A549 (cell line): ENCODE measurements around the gene ADAP2. TPM values are rescaled to one million over a fixed set of nuclear protein-coding genes. Genes with fewer than 3 reads are reported as not detected.
"Not testable (repeated sequence)": the region's sequence is repeated elsewhere in the genome, so short reads cannot be mapped to it uniquely, and the experiment has no call there.

Source experiments
- ATAC-seq, 2 experiments: fragments of 200-7000 bp in 1 of 2; fragments of >200 bp in 1 of 2; cut with Nextera tagmentation in 1 of 2; cut with Tn5 transposase in 1 of 2; 3 replicates each; pipeline versions ENCODE4 v1.8.0 to v1.9.1; 2018 to 2020; ENCODE audit warnings: mild to moderate bottlenecking in 1 of 2, moderate library complexity in 1 of 2
- CTCF ChIA-PET: fragments of 300-600 bp; sonication (Branson Sonifier 250); formaldehyde crosslinking; extraction: SDS; loops from one replicate; lab custom pipeline; 2021; ENCODE audit warnings: antibody characterized with exemption, inconsistent platforms; lab: Yijun Ruan, JAX
- POLR2A ChIA-PET: fragments of 350-600 bp; formaldehyde crosslinking; extraction: SDS; loops from one replicate; lab custom pipeline; 2021; ENCODE audit warnings: antibody characterized with exemption, inconsistent platforms; lab: Yijun Ruan, JAX
- DNase-seq, 2 experiments: peaks; one replicate each; pipeline versions ENCODE4 v3.0.0 to v3.0.0-alpha.2; 2011 to 2016; ENCODE audit warnings: low read depth in 1 of 2, low spot score in 1 of 2
- FAIRE-seq: peaks from 2 replicates; lab custom pipeline; 2011; peaks lifted over from hg19 to GRCh38; lab: Jason Lieb, UNC
- H3K27ac ChIP-seq, 2 experiments: fragments of >200 bp; sonication (Bioruptor Twin); formaldehyde crosslinking; 3 replicates each; pipeline ENCODE4 v1.5.1; 2016 to 2017
- H3K4me1 ChIP-seq: fragments of >200 bp; sonication (Bioruptor Twin); formaldehyde crosslinking; 3 replicates; pipeline ENCODE4 v1.6.1; 2016
- H3K4me2 ChIP-seq: fragments of >200 bp; sonication (Bioruptor Twin); formaldehyde crosslinking; 3 replicates; pipeline ENCODE4 v1.6.1; 2016
- H3K4me3 ChIP-seq: fragments of >200 bp; sonication (Bioruptor Twin); formaldehyde crosslinking; 3 replicates; pipeline ENCODE4 v1.5.1; 2016
- H3K9me3 ChIP-seq: fragments of >200 bp; sonication (Bioruptor Twin); formaldehyde crosslinking; 3 replicates; pipeline ENCODE4 v1.6.1; 2016
- BHLHE40 ChIP-seq: IDR thresholded peaks from 2 replicates; pipeline ENCODE4 v1.6.1; 2012; ENCODE audit warnings: low read depth, low read length, inconsistent platforms
- CBX8 ChIP-seq: fragments of 200-600 bp; sonication (generic); IDR thresholded peaks from 2 replicates; pipeline ENCODE4 v1.6.1; 2016
- CEBPB ChIP-seq, 2 experiments: fragments of >200 bp in 1 of 2; sonication (Bioruptor Twin) in 1 of 2; formaldehyde crosslinking in 1 of 2; IDR thresholded peaks; 2 replicates each; pipeline ENCODE4 v1.6.1; 2012 to 2016
- CHD2 ChIP-seq: fragments of 150-350 bp; IDR thresholded peaks from 2 replicates; pipeline ENCODE4 v1.6.1; 2014; ENCODE audit warnings: low read length; ENCODE audit not compliant: partially characterized antibody
- CHD4 ChIP-seq: fragments of 200-600 bp; sonication (generic); IDR thresholded peaks from 2 replicates; pipeline ENCODE4 v1.6.1; 2016; ENCODE audit warnings: antibody characterized with exemption, mild to moderate bottlenecking, borderline replicate concordance
- CTCF ChIP-seq: fragments of >200 bp; sonication (Bioruptor Twin); formaldehyde crosslinking; IDR thresholded peaks from 3 replicates; pipeline ENCODE4 v1.5.1; 2016
- E2F6 ChIP-seq: IDR thresholded peaks from 2 replicates; pipeline ENCODE4 v1.6.1; 2012; ENCODE audit warnings: low read depth, borderline replicate concordance
- FOSB ChIP-seq: fragments of 250-450 bp; sonication (Bioruptor Pico); IDR thresholded peaks from 2 replicates; pipeline ENCODE4 v1.5.0; 2020; ENCODE audit warnings: mild to moderate bottlenecking, moderate library complexity
- GATA3 ChIP-seq: IDR thresholded peaks from 2 replicates; pipeline ENCODE4 v1.6.1; 2012; ENCODE audit warnings: borderline replicate concordance
- HES2 ChIP-seq: fragments of >200 bp; sonication (Bioruptor Twin); formaldehyde crosslinking; IDR thresholded peaks from 2 replicates; pipeline ENCODE4 v1.6.1; 2016
- HEYL ChIP-seq: fragments of 250-450 bp; sonication (Bioruptor Pico); IDR thresholded peaks from 2 replicates; pipeline ENCODE4 v1.8.0; 2021; ENCODE audit warnings: mild to moderate bottlenecking, moderate library complexity
- HOXB13 ChIP-seq: fragments of 250-450 bp; sonication (Bioruptor Pico); IDR thresholded peaks from 2 replicates; pipeline ENCODE4 v1.5.0; 2020; ENCODE audit warnings: low read depth, mild to moderate bottlenecking, moderate library complexity
- HOXB5 ChIP-seq: fragments of 250-450 bp; sonication (Bioruptor Pico); IDR thresholded peaks from 2 replicates; pipeline ENCODE4 v1.5.0; 2020; ENCODE audit warnings: mild to moderate bottlenecking, moderate library complexity
- JUN ChIP-seq, 2 experiments: fragments of >200 bp; sonication (Bioruptor Twin); formaldehyde crosslinking; IDR thresholded peaks; 2 replicates in 1 of 2; 3 replicates in 1 of 2; pipeline ENCODE4 v1.6.1; 2016 to 2017
- KDM1A ChIP-seq: fragments of 200-600 bp; sonication (generic); IDR thresholded peaks from 2 replicates; pipeline ENCODE4 v1.6.1; 2016; ENCODE audit warnings: low read depth, mild to moderate bottlenecking
- MAFK ChIP-seq: fragments of 450-650 bp; IDR thresholded peaks from 2 replicates; pipeline ENCODE4 v1.6.1; 2014; ENCODE audit not compliant: partially characterized antibody
- MAZ ChIP-seq: fragments of 150-350 bp; IDR thresholded peaks from 2 replicates; pipeline ENCODE4 v1.6.1; 2014; ENCODE audit warnings: antibody characterized with exemption, low read depth, low read length, borderline replicate concordance
- MYC ChIP-seq: IDR thresholded peaks from 2 replicates; pipeline ENCODE4 v1.6.1; 2012; ENCODE audit warnings: mild to moderate bottlenecking, inconsistent platforms, low read length, improper control_type of control experiment, borderline replicate concordance
- NPAS2 ChIP-seq: fragments of 250-450 bp; sonication (Bioruptor Pico); IDR thresholded peaks from 2 replicates; pipeline ENCODE4 v1.8.0; 2022; ENCODE audit warnings: mild to moderate bottlenecking, moderate library complexity, borderline replicate concordance
- NR3C1 ChIP-seq: fragments of >200 bp; sonication (Bioruptor Twin); formaldehyde crosslinking; IDR thresholded peaks from 3 replicates; pipeline ENCODE4 v1.6.1; 2017
- PHF8 ChIP-seq: fragments of 200-600 bp; sonication (generic); IDR thresholded peaks from 2 replicates; pipeline ENCODE4 v1.6.1; 2016; ENCODE audit warnings: low read depth, mild to moderate bottlenecking, antibody characterized with exemption, moderate library complexity, borderline replicate concordance
- RAD21 ChIP-seq, 2 experiments: fragments of >200 bp in 1 of 2; sonication (Bioruptor Twin) in 1 of 2; formaldehyde crosslinking in 1 of 2; IDR thresholded peaks in 1 of 2; conservative IDR thresholded peaks in 1 of 2; 2 replicates in 1 of 2; 3 replicates in 1 of 2; pipeline ENCODE4 v1.6.1; 2012 to 2018; ENCODE audit warnings: inconsistent platforms in 1 of 2
- RFX5 ChIP-seq: fragments of 450-650 bp; IDR thresholded peaks from 2 replicates; pipeline ENCODE4 v1.7.1; 2014; ENCODE audit warnings: antibody characterized with exemption, mild to moderate bottlenecking, moderate library complexity
- TFCP2L1 ChIP-seq: fragments of 250-450 bp; sonication (Bioruptor Pico); IDR thresholded peaks from 2 replicates; pipeline ENCODE4 v1.5.0; 2021; ENCODE audit warnings: mild to moderate bottlenecking
- ZC3H11A ChIP-seq: fragments of 450-650 bp; IDR thresholded peaks from 2 replicates; pipeline ENCODE4 v1.6.1; 2014; ENCODE audit warnings: antibody characterized with exemption, mild to moderate bottlenecking
- ZFP36 ChIP-seq: fragments of 450-650 bp; IDR thresholded peaks from 2 replicates; pipeline ENCODE4 v1.6.1; 2014; ENCODE audit warnings: borderline replicate concordance; ENCODE audit not compliant: partially characterized antibody
- ZSCAN20 ChIP-seq: fragments of 250-450 bp; sonication (Bioruptor Pico); IDR thresholded peaks from 2 replicates; pipeline ENCODE4 v1.8.0; 2022; ENCODE audit warnings: mild to moderate bottlenecking, moderate library complexity
- WGBS: methylation state at CpG from one replicate; pipeline ENCODE4 v1.1.6; 2017; ENCODE audit errors: missing lambda C conversion rate; 5-methylcytosine and 5-hydroxymethylcytosine counted together
- polyA plus RNA-seq, 4 experiments: library from polyadenylated mRNA; depleted of rRNA in 3 of 4; stranded (reverse); fragments of >200 nt; fragmentation: RNase III in 1 of 4; extraction: RNeasy Plus Mini Kit Qiagen cat#74134 plus additional on column Dnase treatment in 1 of 4; gene quantifications; 2 replicates in 3 of 4; 3 replicates in 1 of 4; pipeline ENCODE4 v1.2.3, GENCODE V29; 2011 to 2017
- TF ChIP-seq, protein P1 (sequence below): IDR thresholded peaks from 2 replicates; pipeline ENCODE4 v1.6.1; 2012
- TF ChIP-seq, protein P2 (sequence below): fragments of 150-350 bp; IDR thresholded peaks from 2 replicates; pipeline ENCODE4 v1.6.1; 2014; ENCODE audit warnings: low read depth, mild to moderate bottlenecking, low read length

ADAP2 gene
- polyA plus RNA-seq, 2 of the 4 experiments (the other 2 are of a cell fraction) = 3.9 to 4.5 TPM

DNA sequence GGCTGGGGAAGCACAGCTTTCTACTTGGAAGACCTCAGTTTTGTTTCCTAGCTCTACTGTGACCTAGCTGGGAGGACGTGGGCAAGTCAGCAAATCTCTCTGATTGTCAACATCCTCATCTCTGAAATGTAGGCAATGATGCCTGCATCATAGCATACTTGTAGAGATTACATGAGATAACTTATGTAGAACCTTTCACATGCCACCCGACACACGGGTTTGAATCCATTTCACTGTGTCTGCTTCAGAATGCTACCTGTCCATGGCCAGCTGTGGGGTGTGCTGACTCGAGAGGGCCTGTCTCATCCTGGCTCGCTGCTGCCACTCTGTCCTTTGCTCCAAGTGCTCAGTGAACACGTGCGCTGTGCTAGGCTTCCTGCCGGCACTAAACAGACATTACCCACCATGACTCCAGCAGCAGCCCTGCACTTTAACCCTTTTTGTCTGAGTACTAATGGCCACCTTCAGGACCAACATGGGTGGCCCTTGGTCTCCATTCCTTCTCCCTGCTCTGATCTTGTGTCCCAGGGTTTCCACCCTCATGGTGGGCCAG lies 7.4 kb downstream of the ADAP2 start:
- H3K4me2 ChIP-seq = no peak overlapping the region
- ATAC-seq = peak; percentile 20 to 27; a peak in 2 of 6 replicates
- WGBS = 74% methylated on average over 8 of the region's 8 CpGs
- no peaks in the 10 kb centered on the region for H3K4me1 ChIP-seq
- ChIA-PET CTCF (interaction anchor here (1.4 kb wide), 1 partner anchor 12 kb away, joined by 5 read pairs; no protein-coding TSS in a partner anchor), POLR2A (interaction anchor here (0.9 kb wide), 1 partner anchor 19 kb away, joined by 3 read pairs; no protein-coding TSS in a partner anchor)
- no peak for DNase-seq
- FAIRE-seq = no peak
- H3K9me3 ChIP-seq = no peaks in the 10 kb centered on the region
- TF ChIP-seq MAZ = no peak
- no peak for TF ChIP-seq CBX8
- no peak for TF ChIP-seq CHD2
- TF ChIP-seq NPAS2 (CRISPR knock-in tag) = no peak
- no peak for TF ChIP-seq NR3C1
- no peak for TF ChIP-seq HES2
- no peak for TF ChIP-seq RAD21 (conservative IDR thresholded peaks at IDR 0.05 in 1 of 2, IDR thresholded peaks at IDR 0.05 in 1 of 2)
- no peak for TF ChIP-seq HOXB5
- no peak for TF ChIP-seq GATA3
- TF ChIP-seq ZFP36 = no peak
- no peak for TF ChIP-seq CTCF
- TF ChIP-seq BHLHE40 = no peak
- no peak for TF ChIP-seq TFCP2L1 (CRISPR knock-in tag)
- no peak for TF ChIP-seq CHD4
- no peak for TF ChIP-seq E2F6
- no peak overlapping the region for H3K4me3 ChIP-seq
- no peak overlapping the region for H3K27ac ChIP-seq

- H3K9me3 ChIP-seq, FAIRE-seq, H3K4me1 ChIP-seq, H3K4me3 ChIP-seq, H3K4me2 ChIP-seq, POLR2A ChIA-PET, ATAC-seq, DNase-seq, H3K27ac ChIP-seq: not testable (repeated sequence)
- 92% methylated on average over 3 of the region's 3 CpGs for WGBS
- CTCF ChIA-PET = interaction anchor here (0.7 to 1.3 kb wide), 2 partner anchors 14 to 286 kb away, joined by 3 read pairs; no protein-coding TSS in a partner anchor
- peak; percentile 98 for TF ChIP-seq ZC3H11A
- TF ChIP-seq, all 56 proteins: peak for 1; not testable (repeated sequence) for 55
These were observed 8.1 kb downstream of the ADAP2 start for GRCh38 chr17:30929861-30930260.

DNA sequence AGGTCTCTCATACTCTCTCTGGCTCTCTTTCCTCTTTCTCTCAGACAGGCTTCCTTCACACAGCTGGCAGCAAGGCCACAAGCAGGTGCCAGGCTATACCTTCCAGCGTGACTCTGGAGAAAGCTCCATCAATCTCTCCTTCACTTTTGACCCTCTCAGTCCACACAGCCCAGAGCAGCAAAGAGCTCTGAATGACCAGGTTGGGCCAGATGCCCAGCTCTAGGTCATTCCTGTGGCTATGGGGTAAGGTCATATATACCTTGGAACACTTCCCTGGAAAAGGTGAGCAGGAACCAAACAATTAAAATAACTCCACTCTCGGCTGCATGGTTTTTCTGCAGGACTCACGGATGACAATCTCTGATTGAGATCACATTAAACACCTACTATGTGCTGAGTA lies 8.8 kb downstream of the ADAP2 start:
- no peak for ATAC-seq
- TF ChIP-seq HOXB13 (CRISPR knock-in tag) (no peak), HOXB5 (no peak), FOSB (no peak), MYC (no peak), HEYL (CRISPR knock-in tag) (no peak), TFCP2L1 (CRISPR knock-in tag) (no peak), RFX5 (no peak), KDM1A (no peak), PHF8 (no peak), JUN (IDR thresholded peaks at IDR 0.05) (no peak), ZSCAN20 (no peak), MAFK (no peak), CEBPB (IDR thresholded peaks at IDR 0.05) (no peak)
- TF ChIP-seq, protein P1, sequence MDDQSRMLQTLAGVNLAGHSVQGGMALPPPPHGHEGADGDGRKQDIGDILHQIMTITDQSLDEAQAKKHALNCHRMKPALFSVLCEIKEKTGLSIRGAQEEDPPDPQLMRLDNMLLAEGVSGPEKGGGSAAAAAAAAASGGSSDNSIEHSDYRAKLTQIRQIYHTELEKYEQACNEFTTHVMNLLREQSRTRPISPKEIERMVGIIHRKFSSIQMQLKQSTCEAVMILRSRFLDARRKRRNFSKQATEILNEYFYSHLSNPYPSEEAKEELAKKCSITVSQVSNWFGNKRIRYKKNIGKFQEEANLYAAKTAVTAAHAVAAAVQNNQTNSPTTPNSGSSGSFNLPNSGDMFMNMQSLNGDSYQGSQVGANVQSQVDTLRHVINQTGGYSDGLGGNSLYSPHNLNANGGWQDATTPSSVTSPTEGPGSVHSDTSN = no peak
- TF ChIP-seq, protein P2, sequence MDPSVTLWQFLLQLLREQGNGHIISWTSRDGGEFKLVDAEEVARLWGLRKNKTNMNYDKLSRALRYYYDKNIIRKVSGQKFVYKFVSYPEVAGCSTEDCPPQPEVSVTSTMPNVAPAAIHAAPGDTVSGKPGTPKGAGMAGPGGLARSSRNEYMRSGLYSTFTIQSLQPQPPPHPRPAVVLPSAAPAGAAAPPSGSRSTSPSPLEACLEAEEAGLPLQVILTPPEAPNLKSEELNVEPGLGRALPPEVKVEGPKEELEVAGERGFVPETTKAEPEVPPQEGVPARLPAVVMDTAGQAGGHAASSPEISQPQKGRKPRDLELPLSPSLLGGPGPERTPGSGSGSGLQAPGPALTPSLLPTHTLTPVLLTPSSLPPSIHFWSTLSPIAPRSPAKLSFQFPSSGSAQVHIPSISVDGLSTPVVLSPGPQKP = no peak
- POLR2A ChIA-PET = no interaction called here

More for the DNA sequence above, 8.8 kb downstream of the ADAP2 start:
- Histone ChIP-seq H3K27ac (no peak overlapping the region), H3K4me3 (no peak overlapping the region), H3K4me2 (no peak overlapping the region), H3K4me1 (no peaks in the 10 kb centered on the region), H3K9me3 (no peaks in the 10 kb centered on the region)
- CTCF ChIA-PET = interaction anchor here (0.6 to 1.3 kb wide), 3 partner anchors 14 to 491 kb away, joined by 3 read pairs; no protein-coding TSS in a partner anchor
- DNase-seq (no peak), FAIRE-seq (no peak)
- WGBS = 89% methylated on average over 3 of the region's 3 CpGs
